Gastroesophageal sphincter (tissue), 4 donors: Measurements from ENCODE around the gene TMEM217. TPM values are rescaled to one million over a fixed set of nuclear protein-coding genes. Genes with fewer than 3 reads are reported as not detected.
"Not testable (repeated sequence)": the region's sequence is repeated elsewhere in the genome, so short reads cannot be mapped to it uniquely, and the experiment has no call there.

Experiments
- ATAC-seq: fragments of 150-250 bp; one replicate; pipeline ENCODE4 v1.9.1; 2016; ENCODE audit warnings: mild to moderate bottlenecking, moderate library complexity
- H3K27ac ChIP-seq, 4 donors: fragments of 200-600 bp; sonication (generic) in 3 of 4; 1 replicate in 3 of 4; 2 replicates in 1 of 4; pipeline ENCODE4 v1.5.1; 2016 to 2019
- H3K27me3 ChIP-seq: fragments of 200-600 bp; sonication (generic); one replicate; pipeline ENCODE4 v1.5.1; 2019
- H3K36me3 ChIP-seq, 2 donors: fragments of 200-600 bp; sonication (generic); one replicate each; pipeline ENCODE4 v1.5.1; 2019; ENCODE audit warnings: control low read depth in 1 of 2
- H3K4me1 ChIP-seq, 3 donors: fragments of 200-600 bp; sonication (generic); 1 replicate in 2 of 3; 2 replicates in 1 of 3; pipeline ENCODE4 v1.5.1; 2016 to 2019; ENCODE audit warnings: control low read depth in 2 of 3
- H3K4me3 ChIP-seq, 2 donors: fragments of 200-600 bp; sonication (generic); one replicate each; pipeline ENCODE4 v1.5.1; 2019; ENCODE audit warnings: mild to moderate bottlenecking in 1 of 2, moderate library complexity in 1 of 2
- H3K9me3 ChIP-seq, 3 donors: fragments of 200-600 bp; sonication (generic); one replicate each; pipeline ENCODE4 v1.5.1; 2017 to 2019; ENCODE audit warnings: control low read depth in 2 of 3
- EP300 ChIP-seq: sonication (generic); formaldehyde crosslinking; IDR thresholded peaks from one replicate; pipeline ENCODE4 v1.6.1; 2017; ENCODE audit warnings: antibody characterized with exemption, mild to moderate bottlenecking
- POLR2A ChIP-seq, 2 donors: fragments of 450-650 bp; IDR thresholded peaks; one replicate each; pipeline ENCODE4 v1.6.1; 2017; ENCODE audit warnings: antibody characterized with exemption in 2 of 2, mild to moderate bottlenecking in 2 of 2, moderate library complexity in 1 of 2
- POLR2AphosphoS5 ChIP-seq: sonication (generic); formaldehyde crosslinking; IDR thresholded peaks from one replicate; pipeline ENCODE4 v1.6.1; 2017; ENCODE audit warnings: antibody characterized with exemption
- WGBS, 2 donors: methylation state at CpG; one replicate each; pipeline ENCODE4 v1.1.5; 2018; ENCODE audit warnings: low coverage in 1 of 2; 5-methylcytosine and 5-hydroxymethylcytosine counted together
- total RNA-seq, 4 donors: library from RNA; depleted of rRNA; stranded (reverse); fragments of >200 nt; gene quantifications; one replicate each; pipeline ENCODE4 v1.1.0, GENCODE V29; 2016
- TF ChIP-seq, protein P1 (sequence below), 4 experiments: fragments of 200-600 bp in 2 of 4; fragments of 450-650 bp in 2 of 4; sonication (generic) in 1 of 4; IDR thresholded peaks; one replicate each; pipeline ENCODE4 v1.5.1; 2017 to 2019; ENCODE audit warnings: antibody characterized with exemption in 4 of 4, mild to moderate bottlenecking in 2 of 4, moderate library complexity in 2 of 4

TMEM217 gene
- total RNA-seq, 4 donors from 2014 or later, result 0.40 TPM; not detected in 3

DNA sequence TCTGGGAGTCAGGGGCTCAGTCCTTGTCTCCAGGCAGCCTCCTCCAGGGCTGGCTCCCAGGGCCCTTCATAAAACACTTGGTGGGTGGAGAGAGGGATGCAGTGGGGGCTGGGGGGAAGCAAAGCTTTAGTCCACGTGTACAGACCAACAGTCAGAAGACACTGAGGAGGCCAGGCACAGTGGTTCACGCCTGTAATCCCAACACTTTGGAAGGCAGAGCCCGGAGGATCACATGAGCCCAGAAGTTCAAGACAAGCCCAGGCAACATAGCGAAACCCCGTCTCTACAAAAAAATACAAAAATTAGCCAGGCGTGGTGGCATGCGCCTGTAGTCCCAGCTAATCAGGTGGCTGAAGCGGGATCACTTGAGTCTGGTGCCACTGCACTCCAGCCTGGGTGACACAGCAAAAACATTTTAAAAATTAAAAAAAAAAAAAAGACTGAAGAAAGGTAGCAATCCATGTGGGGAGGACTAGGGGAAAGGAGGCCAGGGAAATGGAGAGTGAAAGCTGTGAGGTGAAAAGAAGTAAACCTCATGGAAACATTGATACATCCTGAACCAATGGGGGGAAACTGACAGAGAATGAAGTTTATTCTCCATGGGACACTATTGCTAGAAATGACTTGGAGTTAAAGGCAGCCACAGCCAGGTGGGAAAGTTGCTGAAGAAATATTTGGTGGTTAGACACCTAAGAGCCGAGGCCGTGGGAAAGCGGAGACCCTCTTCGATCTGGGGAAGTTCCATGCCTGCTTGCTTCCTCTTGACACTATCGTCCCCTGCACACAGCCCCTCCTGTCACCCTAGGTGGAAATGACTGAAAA lies 52.6 kb downstream of the TMEM217 start:
- Histone ChIP-seq H3K27me3 (no peaks in the 10 kb centered on the region), H3K27ac (no peak overlapping the region), H3K36me3 (no peaks in the 10 kb centered on the region), H3K4me3 (no peak overlapping the region), H3K9me3 (no peaks in the 10 kb centered on the region), H3K4me1 (no peaks in the 10 kb centered on the region)
- no peak for ATAC-seq
- 70 to 72% methylated on average over 6 to 12 of the region's 13 CpGs for WGBS, 2 donors
- no peak for TF ChIP-seq POLR2AphosphoS5
- TF ChIP-seq POLR2A (IDR thresholded peaks at IDR 0.05), result no peak

DNA sequence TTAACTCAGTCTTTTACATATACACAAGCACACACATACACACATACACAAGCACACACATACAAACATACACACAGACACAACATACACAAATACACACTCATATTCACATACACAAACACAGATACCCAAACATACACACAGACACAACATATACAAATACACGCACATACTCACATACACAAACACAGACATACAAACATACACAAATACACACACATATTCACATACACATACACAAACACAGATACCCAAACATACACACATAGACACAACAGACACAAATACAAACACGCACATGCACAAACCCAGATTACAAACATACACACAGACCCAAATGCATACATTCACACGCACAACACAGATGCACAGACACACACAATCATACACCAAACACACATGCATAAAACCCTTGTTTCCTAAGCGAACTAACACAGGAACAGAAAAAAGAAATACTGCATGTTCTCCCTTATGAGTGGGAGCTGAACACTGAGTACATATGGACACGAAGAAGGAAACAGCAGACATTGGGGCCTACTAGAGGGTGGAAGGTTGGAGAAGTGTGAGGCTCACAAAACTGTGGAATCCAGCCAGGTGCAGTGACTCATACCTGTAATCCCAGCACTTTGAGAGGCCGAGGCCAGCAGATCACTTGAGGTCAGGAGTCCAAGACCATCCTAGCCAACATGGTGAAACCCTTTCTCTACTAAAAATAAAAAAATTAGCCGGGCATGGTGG lies 53.8 kb downstream of the TMEM217 start:
- Histone ChIP-seq H3K27me3 (no peaks in the 10 kb centered on the region), H3K4me3 (no peak overlapping the region), H3K27ac (no peak overlapping the region), H3K36me3 (no peaks in the 10 kb centered on the region), H3K9me3 (no peaks in the 10 kb centered on the region), H3K4me1 (no peaks in the 10 kb centered on the region)
- 53 to 67% methylated on average over 5 to 7 of the region's 7 CpGs for WGBS, 2 donors
- TF ChIP-seq POLR2A (IDR thresholded peaks at IDR 0.05) (no peak), EP300 (no peak), POLR2AphosphoS5 (no peak)
- TF ChIP-seq, protein P1, sequence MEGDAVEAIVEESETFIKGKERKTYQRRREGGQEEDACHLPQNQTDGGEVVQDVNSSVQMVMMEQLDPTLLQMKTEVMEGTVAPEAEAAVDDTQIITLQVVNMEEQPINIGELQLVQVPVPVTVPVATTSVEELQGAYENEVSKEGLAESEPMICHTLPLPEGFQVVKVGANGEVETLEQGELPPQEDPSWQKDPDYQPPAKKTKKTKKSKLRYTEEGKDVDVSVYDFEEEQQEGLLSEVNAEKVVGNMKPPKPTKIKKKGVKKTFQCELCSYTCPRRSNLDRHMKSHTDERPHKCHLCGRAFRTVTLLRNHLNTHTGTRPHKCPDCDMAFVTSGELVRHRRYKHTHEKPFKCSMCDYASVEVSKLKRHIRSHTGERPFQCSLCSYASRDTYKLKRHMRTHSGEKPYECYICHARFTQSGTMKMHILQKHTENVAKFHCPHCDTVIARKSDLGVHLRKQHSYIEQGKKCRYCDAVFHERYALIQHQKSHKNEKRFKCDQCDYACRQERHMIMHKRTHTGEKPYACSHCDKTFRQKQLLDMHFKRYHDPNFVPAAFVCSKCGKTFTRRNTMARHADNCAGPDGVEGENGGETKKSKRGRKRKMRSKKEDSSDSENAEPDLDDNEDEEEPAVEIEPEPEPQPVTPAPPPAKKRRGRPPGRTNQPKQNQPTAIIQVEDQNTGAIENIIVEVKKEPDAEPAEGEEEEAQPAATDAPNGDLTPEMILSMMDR (IDR thresholded peaks at IDR 0.05), result no peak
- ATAC-seq, result no peak

DNA sequence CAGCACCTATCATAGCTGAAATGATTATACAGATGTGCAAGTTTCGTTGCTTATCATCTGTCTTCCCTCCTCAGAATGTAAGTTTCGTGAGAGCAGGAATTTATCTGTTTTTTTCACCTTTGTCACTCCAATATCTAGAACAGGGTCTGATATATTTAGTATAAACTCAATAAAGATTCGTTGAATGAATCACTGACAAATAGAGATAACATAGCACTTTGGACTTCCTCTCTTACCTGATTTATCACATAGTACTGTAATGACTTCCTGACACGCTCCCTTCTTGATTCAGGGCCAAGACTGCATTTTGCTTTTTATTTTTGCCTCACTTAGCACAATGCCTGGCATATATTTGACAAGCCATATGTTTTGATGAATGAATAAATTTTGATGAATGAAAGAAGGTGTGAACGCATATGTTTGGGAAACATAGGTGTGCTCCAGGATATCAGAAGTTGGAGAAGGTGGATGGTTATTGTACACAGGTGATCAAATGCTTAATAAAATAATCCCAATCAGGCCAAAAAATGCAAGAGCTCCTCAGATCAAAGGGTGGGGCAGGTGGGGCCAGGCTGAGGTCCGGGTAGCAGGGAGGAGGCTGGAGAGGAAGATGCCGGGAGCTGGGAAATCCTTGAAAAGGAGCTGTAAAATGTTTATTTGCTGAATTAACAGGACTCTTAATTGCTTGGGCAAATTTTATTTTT lies 55.0 kb downstream of the TMEM217 start:
- WGBS, 2 donors, result 65 to 78% methylated on average over 7 of the region's 7 CpGs
- no peak overlapping the region for H3K4me3 ChIP-seq
- no peak for ATAC-seq
- no peaks in the 10 kb centered on the region for H3K36me3 ChIP-seq
- H3K27me3 ChIP-seq, result no peaks in the 10 kb centered on the region
- TF ChIP-seq, protein P1 (IDR thresholded peaks at IDR 0.05), result no peak
- TF ChIP-seq POLR2A (IDR thresholded peaks at IDR 0.05), result no peak
- no peak for TF ChIP-seq POLR2AphosphoS5
- no peak for TF ChIP-seq EP300
- no peak overlapping the region for H3K27ac ChIP-seq
- H3K9me3 ChIP-seq, result no peaks in the 10 kb centered on the region
- H3K4me1 ChIP-seq, result no peaks in the 10 kb centered on the region

DNA sequence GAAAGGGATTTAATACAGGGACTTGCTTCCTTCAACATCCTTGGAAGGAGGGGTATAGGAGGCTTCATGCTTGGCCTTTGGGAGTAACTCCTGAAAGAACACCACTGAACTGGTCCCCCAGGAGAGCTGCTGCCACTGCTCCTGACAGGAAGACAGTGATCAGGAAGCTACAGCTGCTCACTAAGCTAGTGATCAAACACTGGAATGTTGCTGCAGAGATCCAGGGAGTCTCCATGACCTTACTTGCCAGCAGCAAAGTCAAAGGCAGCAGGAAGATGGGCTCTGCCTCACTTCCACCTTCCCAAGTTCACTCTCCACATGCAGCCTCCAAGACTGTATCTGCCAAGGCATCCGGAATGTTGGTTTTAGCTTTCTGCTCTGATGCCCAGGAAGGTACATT lies 56.2 kb downstream of the TMEM217 start:
- TF ChIP-seq POLR2A (IDR thresholded peaks at IDR 0.05) (no peak), EP300 (no peak), POLR2AphosphoS5 (no peak)
- TF ChIP-seq, protein P1 (IDR thresholded peaks at IDR 0.05), result no peak
- no peak overlapping the region for H3K4me3 ChIP-seq
- no peaks in the 10 kb centered on the region for H3K4me1 ChIP-seq
- H3K9me3 ChIP-seq, result no peaks in the 10 kb centered on the region
- no peak for ATAC-seq
- no peak overlapping the region for H3K27ac ChIP-seq
- no peaks in the 10 kb centered on the region for H3K27me3 ChIP-seq
- WGBS, 2 donors, result 89% methylated on average over 1 of the region's 1 CpG; no CpG with 5 or more reads in 1 of the 2 donors
- H3K36me3 ChIP-seq, result no peaks in the 10 kb centered on the region

DNA sequence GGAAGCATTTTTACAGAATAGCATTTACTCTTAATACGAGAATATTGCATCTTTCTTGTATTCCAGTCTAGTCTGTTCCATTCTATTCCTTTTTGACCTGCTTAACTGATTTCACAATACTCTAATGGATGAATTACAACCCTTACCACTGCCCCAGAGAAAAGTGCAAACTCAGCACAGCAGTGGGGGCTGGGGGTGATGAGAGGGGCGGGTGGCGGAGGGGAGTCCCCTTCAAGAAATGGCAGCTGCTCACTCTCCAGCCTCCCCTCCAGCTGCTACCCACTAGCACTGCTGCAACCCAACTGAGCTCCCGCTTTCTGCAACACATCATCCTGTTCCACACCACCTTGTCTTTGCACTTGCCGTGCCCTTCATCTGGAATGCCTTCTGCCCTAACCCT lies 57.9 kb downstream of the TMEM217 start:
- Histone ChIP-seq H3K36me3 (no peaks in the 10 kb centered on the region), H3K4me3 (no peak overlapping the region), H3K27ac (no peak overlapping the region), H3K4me1 (no peaks in the 10 kb centered on the region), H3K27me3 (no peaks in the 10 kb centered on the region), H3K9me3 (no peaks in the 10 kb centered on the region)
- 69 to 70% methylated on average over 2 to 4 of the region's 5 CpGs for WGBS, 2 donors
- TF ChIP-seq POLR2AphosphoS5 (no peak), POLR2A (IDR thresholded peaks at IDR 0.05) (no peak), EP300 (no peak)
- TF ChIP-seq, protein P1 (IDR thresholded peaks at IDR 0.05), result no peak
- no peak for ATAC-seq

DNA sequence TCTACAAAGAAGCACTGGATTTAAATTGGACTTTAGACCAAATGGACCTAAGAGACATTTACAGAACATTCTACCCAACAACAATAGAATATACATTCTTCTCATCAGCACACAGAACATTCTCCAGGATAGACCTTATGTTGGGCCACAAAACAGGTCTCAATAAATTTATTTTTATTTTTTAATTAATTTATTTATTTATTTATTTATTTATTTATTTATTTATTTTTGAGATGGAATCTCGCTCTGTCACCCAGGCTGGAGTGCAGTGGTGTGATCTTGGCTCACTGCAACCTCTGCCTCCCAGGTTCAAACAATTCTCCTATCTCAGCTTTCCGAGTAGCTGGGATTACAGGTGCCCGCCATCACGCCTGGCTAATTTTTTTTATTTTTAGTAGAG lies 61.5 kb downstream of the TMEM217 start:
- H3K4me3 ChIP-seq, H3K9me3 ChIP-seq, H3K27ac ChIP-seq, H3K36me3 ChIP-seq, ATAC-seq, H3K4me1 ChIP-seq, H3K27me3 ChIP-seq: not testable (repeated sequence)
- no CpG with 5 or more reads among the region's 4 CpGs for WGBS, 2 donors

DNA sequence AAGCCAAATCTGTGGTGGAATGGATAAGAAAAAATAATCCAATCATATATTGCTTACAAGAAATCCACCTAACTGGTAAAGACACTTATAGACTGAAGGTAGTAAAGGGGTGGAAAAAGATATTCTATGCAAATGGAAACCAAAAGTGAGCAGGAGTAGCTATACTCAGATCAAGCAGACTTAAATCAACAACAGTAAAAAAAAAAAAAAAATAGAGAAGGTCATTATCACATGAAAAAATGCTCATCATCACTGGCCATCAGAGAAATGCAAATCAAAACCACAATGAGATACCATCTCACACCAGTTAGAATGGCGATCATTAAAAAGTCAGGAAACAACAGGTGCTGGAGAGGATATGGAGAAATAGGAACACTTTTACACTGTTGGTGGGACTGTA lies 63.1 kb downstream of the TMEM217 start:
- not testable (repeated sequence) for H3K4me3 ChIP-seq, H3K27me3 ChIP-seq, H3K27ac ChIP-seq, H3K4me1 ChIP-seq, H3K9me3 ChIP-seq, H3K36me3 ChIP-seq, ATAC-seq
- WGBS, 2 donors, result 80% methylated on average over 1 of the region's 1 CpG; no CpG with 5 or more reads in 1 of the 2 donors
